HG03108 (cell line): ENCODE measurements around the gene NAPSA.
"Not testable (repeated sequence)": the region's sequence is repeated elsewhere in the genome, so short reads cannot be mapped to it uniquely, and the experiment has no call there.

Experiments
- ATAC-seq: cut with Tn5 transposase; IDR thresholded peaks from one replicate; pipeline ENCODE4 v1.9.1; 2021; ENCODE audit warnings: moderate library complexity; ENCODE audit not compliant: unreplicated experiment

Gene NAPSA

GRCh38 chr19:50331994-50332243 is 33.5 kb downstream of the NAPSA start:
- ATAC-seq: no peak

DNA sequence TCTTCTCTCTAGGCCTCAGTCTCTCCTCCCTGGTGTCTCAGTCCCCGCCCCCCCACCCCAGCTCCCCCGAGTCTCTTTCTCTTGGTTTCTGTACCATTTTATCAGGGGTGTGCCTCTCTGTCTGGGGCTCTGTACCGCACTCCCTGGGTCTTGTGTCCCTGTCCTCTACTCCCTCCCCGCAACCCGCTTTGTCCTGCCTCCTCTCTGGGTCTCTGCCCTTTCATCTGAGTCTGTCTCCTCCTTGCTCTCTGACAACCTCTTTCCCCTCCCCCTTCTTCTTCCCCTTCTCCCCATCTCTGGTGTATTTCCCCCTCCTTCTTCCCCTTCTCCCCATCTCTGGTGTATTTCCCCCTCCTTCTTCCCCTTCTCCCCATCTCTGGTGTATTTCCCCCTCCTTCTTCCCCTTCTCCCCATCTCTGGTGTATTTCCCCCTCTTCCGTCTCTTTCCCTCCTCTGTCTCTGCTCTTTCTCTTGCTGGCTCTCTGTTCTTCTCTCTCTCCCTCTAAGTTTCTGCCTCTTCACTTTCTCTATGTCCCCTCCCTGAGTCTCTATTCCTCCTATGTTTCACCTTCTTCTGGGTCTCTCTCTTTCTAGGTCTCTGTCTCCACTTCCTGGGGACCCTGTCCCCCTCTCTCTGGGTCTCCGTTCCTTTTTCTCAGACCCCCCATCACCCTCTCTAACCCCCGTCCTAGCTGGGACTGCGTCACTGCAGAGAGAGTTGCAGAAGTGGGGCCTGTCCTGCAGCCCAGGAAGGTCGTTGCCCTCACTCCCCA is 34.0 kb downstream of the NAPSA start:
- ATAC-seq: no peak

DNA sequence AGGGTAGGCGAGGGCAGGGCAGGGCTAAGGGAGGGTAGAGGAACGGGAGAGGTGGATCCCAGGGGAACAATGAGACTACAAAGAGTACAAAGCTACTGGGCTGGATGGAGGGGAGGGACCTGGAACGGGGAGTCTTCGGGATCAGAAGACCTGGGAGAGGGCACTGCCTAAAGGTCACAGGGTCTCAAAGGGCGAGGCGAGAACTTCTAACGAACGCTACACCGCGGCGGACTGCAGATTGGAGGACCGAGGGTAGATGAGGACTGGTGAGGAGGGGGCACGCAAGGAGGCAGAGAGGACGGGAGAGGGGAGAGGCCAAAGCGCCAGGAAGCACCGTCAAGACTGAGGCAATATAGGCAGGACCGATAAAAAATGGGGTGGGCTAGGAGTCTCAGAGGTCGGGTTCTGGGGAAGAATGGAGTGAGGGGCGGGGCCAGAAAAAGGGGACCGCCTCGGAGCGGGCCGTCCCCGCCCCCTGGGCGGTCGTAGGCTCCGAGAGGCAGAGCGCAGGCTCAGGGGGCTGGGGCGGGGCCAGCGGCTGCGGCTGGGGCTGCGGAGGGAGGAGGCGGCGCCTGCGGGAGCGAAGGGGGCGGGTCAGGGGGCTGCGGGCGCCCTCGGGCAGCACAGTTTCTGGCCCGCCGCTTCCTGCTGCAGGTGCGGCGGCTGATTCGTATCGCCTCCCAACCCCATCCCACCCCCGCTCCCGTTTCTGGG is 34.9 kb downstream of the NAPSA start:
- peak; percentile 21 for ATAC-seq

DNA sequence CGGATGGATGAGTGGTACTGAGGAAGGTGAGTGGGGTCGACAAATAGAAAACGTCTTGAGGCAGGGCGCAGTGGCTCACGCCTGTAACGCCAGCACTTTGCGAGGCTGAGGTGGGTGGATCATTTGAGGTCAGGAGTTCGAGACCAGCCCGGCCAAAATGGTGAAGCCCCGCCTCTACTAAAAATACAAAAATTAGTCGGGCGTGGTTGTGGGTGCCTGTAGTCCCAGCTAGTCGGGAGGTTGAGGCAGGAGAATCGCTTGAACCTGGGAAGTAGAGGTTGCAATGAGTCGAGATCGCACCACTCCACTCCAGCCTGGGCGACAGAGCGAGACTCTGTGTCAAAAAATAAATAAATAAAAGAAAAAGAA is 35.5 kb downstream of the NAPSA start:
- ATAC-seq: not testable (repeated sequence)

DNA sequence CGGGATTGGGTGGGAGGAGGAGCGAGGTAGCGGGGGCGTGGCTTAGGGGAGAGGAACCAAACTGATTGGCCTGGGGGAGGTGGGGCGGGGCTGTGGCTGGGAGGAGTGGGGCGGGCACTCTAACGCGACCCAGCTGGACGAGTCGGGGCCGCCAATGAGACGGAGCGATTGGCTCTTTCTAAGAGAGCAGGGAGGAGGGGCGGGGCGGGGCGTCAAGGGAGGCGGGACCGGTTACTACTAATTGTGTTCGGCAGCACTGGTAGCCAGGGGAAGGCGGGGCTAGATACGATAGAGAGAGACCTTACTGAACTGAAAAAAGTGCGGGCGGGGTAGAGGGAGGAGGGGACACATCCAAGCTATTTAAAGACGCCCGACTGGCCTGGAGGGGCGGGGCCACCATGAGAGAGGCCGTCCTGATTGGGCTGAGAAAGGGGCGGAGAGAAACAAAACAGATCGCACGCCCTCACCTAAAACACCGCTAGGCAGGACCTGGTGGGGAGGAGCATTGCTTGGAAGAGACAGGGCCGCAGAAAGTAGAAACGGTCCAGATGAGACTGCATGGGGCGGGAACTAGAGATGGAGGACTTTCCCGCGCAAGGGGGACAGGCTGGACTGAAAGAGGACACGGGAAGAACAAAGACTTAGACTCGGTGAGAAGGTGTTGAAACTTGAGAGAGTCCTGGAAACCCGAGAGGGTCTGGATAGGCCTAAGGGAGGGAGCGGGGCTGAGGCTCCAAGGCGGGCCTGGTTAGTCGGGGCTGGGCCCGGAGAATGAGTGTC is 36.1 kb downstream of the NAPSA start, which contains the start of gene KCNC3:
TSS of gene KCNC3 (minus strand) at position 232 of the 780 bp plus-strand sequence. CDS start 295 bp downstream, outside the sequence.
- ATAC-seq: peak; percentile 43

- ATAC-seq: peak; percentile 15
Measured at GRCh38 chr19:50328873-50329145, 36.6 kb downstream of the NAPSA start.

GRCh38 chr19:50328224-50328872 is 37.1 kb downstream of the NAPSA start:
- peak; percentile 1 for ATAC-seq

DNA sequence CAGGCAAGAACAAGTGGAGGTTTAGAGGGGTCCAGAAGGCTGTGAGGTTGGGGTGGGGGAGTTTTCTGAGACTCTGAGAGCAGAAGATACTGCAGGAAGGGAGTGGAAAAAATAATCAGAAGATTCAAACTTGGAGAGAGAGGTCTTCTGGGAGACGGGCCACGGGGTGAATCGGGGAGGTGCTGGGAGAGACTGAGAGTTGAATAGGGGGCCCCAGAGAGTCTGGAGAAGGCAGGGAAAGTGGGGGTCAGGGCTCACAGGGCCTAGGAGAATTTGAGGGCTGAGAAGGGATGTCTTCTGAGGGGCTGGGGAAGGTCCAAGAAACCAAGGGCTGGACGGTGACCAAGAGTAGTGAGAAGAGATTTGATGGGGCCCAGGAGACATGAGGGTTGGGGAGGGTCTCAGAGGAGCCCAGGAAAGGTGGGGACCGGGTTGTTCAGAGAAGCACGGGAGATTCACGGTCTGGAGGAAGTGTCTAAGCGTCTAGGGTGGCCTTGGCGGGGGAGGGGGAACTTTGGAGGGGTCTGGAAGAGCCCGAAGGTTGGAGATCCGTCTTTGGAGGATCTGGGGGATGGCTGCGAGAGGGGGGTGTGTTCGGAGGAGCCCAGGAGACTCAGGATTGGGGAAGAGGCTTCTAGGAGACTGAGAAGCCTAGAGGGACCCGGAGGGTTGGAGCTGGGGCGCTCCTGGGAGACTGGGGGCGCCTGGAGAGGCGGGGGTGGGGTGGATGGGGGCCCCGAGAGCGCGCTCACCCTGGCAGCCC is 37.8 kb downstream of the NAPSA start:
- ATAC-seq: no peak

DNA sequence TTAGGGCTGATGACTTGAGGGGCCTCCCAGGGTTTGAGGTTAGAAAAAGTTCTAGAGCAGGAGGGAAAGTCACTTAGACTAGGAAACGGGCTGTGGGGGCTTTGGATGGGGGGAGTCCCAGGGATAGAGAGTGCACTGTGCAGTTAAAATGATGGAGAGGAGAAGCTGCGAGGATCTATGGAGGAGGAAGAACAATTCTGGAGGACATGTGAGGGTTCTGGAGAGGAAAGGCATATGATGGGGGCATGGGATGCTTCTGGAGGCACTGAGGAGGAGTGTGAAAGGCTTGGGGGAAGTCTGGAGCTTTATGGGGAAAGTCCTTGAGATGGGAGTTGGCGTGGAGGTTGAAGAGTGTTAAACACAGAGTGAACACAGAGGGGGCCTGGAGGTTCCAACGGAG is 38.4 kb downstream of the NAPSA start:
- no peak for ATAC-seq

DNA sequence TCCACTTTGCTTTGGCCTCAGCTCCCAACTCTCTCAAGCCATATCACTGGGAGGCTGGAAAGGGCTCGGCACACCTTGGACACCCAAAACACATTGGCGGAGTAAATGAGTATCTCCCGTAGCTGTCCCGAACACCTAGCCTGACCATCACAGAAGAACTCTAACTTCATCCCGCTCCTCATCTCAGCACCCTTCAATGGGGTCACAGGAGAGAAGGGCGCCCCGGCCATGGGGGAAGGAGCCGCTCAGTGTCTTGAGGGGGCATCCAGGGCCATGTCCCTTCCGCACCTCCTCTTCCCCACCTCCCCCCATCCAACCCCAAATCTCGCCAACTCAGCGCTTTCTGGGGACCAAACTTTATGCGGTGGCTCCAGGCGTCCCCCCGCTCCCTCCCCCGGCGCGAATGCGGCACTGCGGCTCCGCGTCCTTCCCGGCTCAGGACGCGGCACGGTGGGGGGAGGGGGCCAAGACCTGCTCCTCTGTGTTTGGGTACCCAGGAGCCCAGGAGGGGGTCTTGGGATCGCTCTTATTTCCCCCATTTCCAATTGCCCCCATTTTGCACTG is 39.3 kb downstream of the NAPSA start:
- ATAC-seq: no peak

GRCh38 chr19:50325310-50326100 is 39.9 kb downstream of the NAPSA start:
- no peak for ATAC-seq

DNA sequence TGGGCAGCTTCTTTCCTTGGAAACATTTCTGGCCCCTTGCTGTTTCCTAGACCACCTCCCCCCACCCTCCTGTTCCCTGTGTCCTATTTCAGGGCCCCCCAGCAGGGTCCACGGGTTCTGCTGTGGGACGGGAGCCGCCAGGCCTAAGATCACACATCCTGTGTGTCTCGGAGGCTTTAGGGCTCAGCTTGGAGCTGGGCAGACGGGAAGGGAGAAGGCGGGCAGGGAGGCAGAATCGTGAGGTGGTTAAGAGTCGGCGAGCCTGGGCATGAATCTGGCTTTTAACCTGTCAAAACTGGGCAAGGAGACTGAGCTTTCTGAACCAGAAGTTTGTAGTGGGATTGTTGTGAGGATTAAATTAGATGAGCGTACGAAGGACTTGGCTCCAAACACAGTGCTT is 41.1 kb downstream of the NAPSA start:
- no peak for ATAC-seq

DNA sequence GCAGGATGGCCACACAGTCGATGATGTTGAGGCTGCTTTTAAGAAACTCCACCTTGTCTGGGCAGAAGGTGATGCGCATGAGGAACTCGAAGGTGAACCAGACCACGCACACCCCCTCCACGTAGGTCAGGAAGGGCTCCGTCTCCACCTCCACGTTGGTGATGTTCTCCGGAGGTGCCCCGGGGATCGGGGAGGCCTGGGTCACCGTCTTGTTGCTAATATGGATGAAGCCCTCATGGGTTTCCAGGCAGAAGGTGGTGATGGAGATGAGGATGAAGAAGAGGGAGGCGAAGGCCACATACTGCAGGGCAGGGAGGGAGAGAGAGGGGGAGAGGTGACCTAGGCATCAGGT is 41.7 kb downstream of the NAPSA start:
- no peak for ATAC-seq

GRCh38 chr19:50322931-50323781 is 42.3 kb downstream of the NAPSA start:
- ATAC-seq: no peak

- ATAC-seq: no peak
Measured at GRCh38 chr19:50322234-50322633, 43.2 kb downstream of the NAPSA start.

GRCh38 chr19:50321831-50322230 is 43.6 kb downstream of the NAPSA start:
- no peak for ATAC-seq

DNA sequence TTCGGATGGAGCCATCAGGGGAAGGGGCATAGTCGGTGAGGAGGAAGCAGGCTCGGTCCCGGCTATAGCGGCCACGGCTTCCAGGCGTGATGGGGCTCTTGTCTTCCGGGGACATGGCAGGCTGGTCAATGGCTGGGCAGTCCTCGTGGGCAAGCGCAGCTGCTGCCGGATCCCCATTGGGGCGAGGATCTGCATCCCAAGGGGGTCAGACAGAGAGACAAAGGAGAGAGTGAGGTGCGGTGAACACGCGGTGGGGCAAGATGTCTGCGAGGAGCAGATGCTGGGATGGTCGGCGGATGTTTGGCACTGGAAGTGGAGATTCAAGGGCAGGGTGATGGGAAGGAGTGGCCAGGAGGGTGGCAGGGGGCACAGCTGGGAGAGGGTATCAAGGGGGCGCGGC is 44.8 kb downstream of the NAPSA start:
- no peak for ATAC-seq

GRCh38 chr19:50320051-50320450 is 45.4 kb downstream of the NAPSA start:
- no peak for ATAC-seq

DNA sequence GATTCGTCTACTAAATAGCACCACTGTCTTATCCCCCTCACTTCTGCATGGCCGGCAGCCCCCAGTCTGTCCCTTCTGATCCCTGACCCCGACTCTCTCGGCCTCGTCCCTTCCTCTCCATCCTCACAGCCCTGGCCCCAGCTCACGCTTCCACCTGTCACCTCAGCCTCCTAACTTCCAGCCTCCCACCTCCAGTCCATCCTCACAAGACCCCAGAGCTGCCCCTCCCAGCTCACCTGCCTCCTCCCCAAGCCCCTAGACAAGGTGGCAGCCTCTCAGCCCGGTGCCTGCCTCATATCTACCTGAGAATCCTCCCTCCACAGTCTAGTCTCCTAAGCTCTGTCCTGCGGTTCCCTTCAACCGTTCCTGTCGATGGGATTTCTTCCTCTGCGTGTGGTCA is 46.3 kb downstream of the NAPSA start:
- ATAC-seq: no peak
